Lower lobe of right lung (tissue), 2 donors: ENCODE data around the gene ESPN. TPM values are rescaled to one million over a fixed set of nuclear protein-coding genes. Genes with fewer than 3 reads are reported as not detected.
"Not testable (repeated sequence)": the region's sequence is repeated elsewhere in the genome, so short reads cannot be mapped to it uniquely, and the experiment has no call there.

Source experiments
- ATAC-seq, 2 donors: fragments of 200-7000 bp; cut with Tn5 transposase; one replicate each; pipeline ENCODE4 v1.9.1; 2020 to 2022; ENCODE audit warnings: mild to moderate bottlenecking in 2 of 2, moderate library complexity in 2 of 2
- DNase-seq: peaks from one replicate; pipeline ENCODE4 v3.0.0-alpha.2; 2020
- H3K27ac ChIP-seq: fragments of 200-600 bp; one replicate; pipeline ENCODE4 v1.8.0; 2022
- H3K27me3 ChIP-seq: fragments of 200-600 bp; one replicate; pipeline ENCODE4 v1.8.0; 2022; ENCODE audit warnings: low read depth
- H3K36me3 ChIP-seq: fragments of 200-600 bp; one replicate; pipeline ENCODE4 v1.8.0; 2022; ENCODE audit warnings: mild to moderate bottlenecking
- H3K4me1 ChIP-seq: fragments of 200-600 bp; one replicate; pipeline ENCODE4 v1.8.0; 2022
- H3K4me3 ChIP-seq: fragments of 200-600 bp; one replicate; pipeline ENCODE4 v1.8.0; 2022; ENCODE audit warnings: mild to moderate bottlenecking
- H3K9me3 ChIP-seq: fragments of 200-600 bp; one replicate; pipeline ENCODE4 v1.8.0; 2022
- intact Hi-C: fragments of 100-400 bp; cut with DNase I; formaldehyde crosslinking; loops from one replicate; pipeline ENCODE4 v1.11.0; 2022
- total RNA-seq: library from RNA; stranded (reverse); fragmentation: NEBNext Ultra II Directional; extraction: Animal tissue kit (Norgen Biotek cat#: 25700); gene quantifications from one replicate; pipeline ENCODE4 v1.2.1, GENCODE V29; 2021
- TF ChIP-seq, protein P1 (sequence below): fragments of 200-600 bp; IDR thresholded peaks from one replicate; pipeline ENCODE4 v1.8.0; 2022; ENCODE audit warnings: antibody characterized with exemption, mild to moderate bottlenecking
- donor health status: DM: no; HTN: yes; CAD: no; lungs with severe emphysema.

The ESPN gene
- total RNA-seq, 1 donor from 2014 or later, result 8.3 TPM

DNA sequence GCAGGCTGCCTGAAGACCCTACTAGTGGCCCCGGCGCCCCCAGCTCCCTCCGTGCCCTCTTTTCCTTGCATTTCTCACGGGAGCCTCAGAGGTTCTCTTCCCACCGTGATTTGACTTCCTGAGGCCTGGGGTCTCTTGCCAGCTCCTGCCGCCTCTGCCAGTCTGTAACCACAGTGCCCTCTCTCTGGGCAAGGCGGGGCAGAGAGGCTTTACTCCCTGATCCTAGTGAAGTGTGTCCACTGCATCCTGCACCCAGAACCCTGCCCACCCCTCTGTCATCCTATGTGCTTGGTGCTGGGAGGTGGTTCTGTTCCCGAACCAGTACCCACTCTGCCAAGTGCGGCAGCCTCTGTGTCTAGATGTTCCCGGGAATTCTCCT is 2.4 kb downstream of the ESPN start:
- no peaks in the 10 kb centered on the region for H3K36me3 ChIP-seq
- DNase-seq (no peak), ATAC-seq (no peak)
- no peaks in the 10 kb centered on the region for H3K9me3 ChIP-seq
- no peak overlapping the region for H3K4me3 ChIP-seq
- TF ChIP-seq, protein P1, sequence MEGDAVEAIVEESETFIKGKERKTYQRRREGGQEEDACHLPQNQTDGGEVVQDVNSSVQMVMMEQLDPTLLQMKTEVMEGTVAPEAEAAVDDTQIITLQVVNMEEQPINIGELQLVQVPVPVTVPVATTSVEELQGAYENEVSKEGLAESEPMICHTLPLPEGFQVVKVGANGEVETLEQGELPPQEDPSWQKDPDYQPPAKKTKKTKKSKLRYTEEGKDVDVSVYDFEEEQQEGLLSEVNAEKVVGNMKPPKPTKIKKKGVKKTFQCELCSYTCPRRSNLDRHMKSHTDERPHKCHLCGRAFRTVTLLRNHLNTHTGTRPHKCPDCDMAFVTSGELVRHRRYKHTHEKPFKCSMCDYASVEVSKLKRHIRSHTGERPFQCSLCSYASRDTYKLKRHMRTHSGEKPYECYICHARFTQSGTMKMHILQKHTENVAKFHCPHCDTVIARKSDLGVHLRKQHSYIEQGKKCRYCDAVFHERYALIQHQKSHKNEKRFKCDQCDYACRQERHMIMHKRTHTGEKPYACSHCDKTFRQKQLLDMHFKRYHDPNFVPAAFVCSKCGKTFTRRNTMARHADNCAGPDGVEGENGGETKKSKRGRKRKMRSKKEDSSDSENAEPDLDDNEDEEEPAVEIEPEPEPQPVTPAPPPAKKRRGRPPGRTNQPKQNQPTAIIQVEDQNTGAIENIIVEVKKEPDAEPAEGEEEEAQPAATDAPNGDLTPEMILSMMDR, result no peak
- intact Hi-C loops, result no loop called here
- H3K4me1 ChIP-seq, result peaks cover 24% of the 10 kb centered on the region
- H3K27me3 ChIP-seq, result peaks cover 83% of the 10 kb centered on the region
- no peak overlapping the region for H3K27ac ChIP-seq

DNA sequence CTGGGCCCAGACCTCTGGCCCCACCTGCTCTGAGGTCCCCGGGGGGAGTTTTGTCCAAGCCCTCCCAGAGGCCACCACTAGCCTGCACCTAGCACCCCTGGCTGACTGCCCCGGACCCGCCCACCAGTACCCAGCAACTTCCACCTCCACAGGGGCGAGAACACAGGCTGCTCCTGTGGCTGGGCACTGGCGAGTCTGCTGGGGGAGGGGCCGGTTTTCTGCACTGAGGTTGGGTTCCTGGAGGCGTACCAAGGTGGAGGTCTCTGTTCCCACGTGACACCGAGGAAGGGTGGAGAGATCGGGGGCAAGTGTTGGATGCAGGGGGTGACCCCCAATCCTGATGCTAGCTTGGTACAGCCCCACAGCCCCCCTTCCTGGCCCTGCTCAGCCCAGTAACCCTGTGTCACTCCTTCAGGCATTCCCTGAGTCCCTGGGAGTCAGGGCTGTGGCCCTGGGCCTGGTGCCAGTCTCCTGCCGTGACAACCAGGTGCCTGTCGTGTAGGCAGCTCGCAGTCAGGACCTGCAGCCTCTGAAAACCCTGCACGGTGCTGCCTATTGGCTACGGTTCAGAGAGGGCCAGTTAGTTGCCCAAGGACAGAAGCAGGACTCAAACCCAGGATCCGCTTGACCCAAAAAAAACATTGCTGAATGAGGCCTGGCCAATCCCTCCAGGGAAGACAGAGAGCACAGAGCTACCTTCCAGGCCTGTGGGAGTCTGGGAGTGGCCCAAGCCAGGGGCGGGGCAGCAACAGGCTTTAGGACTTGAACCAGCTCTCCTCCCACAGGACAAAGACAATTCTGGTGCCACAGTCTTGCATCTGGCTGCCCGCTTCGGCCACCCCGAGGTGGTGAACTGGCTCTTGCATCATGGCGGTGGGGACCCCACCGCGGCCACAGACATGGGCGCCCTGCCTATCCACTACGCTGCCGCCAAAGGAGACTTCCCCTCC is 3.1 kb downstream of the ESPN start:
- H3K36me3 ChIP-seq, result no peaks in the 10 kb centered on the region
- intact Hi-C loops, result no loop called here
- no peak for ATAC-seq
- H3K4me3 ChIP-seq, result no peak overlapping the region
- no peak overlapping the region for H3K27ac ChIP-seq
- DNase-seq, result no peak
- peaks cover 24% of the 10 kb centered on the region for H3K4me1 ChIP-seq
- TF ChIP-seq, protein P1, result no peak
- peaks cover 77% of the 10 kb centered on the region for H3K27me3 ChIP-seq
- no peaks in the 10 kb centered on the region for H3K9me3 ChIP-seq

GRCh38 chr1:6428453-6428852 is 3.9 kb downstream of the ESPN start:
- DNase-seq, intact Hi-C loops, ATAC-seq, H3K27ac ChIP-seq, H3K4me3 ChIP-seq, H3K36me3 ChIP-seq, H3K9me3 ChIP-seq: not testable (repeated sequence)
- H3K27me3 ChIP-seq, result peaks cover 69% of the 10 kb centered on the region
- peaks cover 18% of the 10 kb centered on the region for H3K4me1 ChIP-seq

DNA sequence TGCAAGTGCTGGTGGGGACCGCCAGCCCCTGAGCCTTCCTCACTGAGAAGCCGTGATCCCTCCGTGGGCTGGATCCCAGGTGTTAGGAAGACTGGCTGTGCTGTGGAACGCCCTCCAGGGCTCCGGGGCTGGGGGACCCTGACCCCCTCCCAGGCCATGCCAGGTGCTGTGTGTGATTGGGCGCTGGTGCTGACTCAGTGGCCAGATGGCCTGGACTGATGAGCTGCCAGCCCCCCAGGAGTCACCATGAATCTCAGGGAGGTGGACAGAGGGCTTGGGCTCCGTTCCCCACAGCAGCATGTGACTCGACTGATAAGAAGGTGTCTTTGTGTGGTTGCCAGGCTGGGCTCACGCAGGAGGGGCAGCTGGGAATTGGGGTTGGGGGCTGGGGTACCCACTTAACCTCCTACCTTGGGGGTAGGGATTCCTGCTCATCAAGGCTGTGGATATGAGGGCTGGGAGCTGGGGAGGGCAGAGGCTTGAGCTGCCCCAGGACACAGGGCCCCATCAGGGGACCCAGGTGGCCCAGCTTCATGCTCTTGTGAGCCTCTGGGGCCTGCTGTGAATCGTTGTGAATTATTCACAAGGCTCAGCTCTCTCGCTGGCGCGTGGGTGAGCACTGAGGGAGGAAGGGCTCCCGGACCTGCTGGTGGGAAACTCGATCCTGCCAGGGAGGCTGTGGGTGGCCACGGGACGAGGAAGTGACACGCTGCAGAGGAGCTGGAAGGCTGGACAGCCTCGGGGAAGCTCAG is 5.3 kb downstream of the ESPN start:
- H3K36me3 ChIP-seq, H3K4me3 ChIP-seq, H3K4me1 ChIP-seq, ATAC-seq, intact Hi-C loops, H3K9me3 ChIP-seq, DNase-seq, H3K27ac ChIP-seq: not testable (repeated sequence)
- peaks cover 57% of the 10 kb centered on the region for H3K27me3 ChIP-seq

DNA sequence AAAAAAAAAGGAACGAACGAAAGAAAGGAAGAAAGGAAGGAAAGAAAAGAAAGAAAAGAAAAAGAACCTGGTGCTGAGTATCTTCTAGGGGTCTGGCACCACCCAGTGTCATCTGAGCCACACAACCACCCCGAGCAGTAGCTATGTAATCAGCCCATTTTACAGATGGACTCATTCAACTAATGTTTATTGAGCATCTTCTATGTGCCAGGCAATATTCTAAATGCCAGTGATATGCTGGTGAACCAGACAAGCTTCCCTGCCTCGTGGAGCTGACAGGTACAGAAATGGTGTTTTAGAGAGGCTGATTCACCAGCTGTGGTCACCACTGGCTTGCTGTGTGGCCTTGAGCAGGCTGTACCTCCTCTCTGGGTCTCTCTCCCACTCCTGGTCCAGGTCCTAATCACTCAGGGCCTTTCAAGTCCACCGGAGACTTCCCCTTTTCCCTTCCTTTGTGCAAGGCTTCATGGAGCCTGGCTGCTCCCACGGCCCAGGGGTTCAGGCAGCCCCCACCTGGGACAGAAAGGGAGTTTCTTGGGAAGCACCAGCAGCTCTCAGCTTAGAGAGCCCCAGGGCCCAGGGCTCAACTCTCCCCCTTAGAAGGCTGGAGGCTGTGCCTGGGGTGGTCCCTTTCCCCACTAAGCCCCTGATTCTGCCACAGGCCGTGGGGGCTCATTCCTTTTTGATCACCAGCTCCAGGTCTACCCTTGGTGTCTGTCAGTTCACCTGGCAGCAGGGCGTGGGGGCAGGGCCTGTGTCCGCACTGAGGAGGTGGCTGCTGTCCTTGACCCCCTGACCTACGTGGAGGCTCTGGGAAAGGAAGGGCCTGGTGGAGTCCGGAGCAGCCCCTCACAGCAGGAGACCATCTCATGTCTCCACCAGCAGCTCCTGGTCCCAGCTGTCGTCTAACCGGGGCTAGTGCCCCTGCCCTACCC is 7.3 kb downstream of the ESPN start:
- H3K36me3 ChIP-seq, DNase-seq, H3K4me1 ChIP-seq, intact Hi-C loops, ATAC-seq, H3K9me3 ChIP-seq, H3K4me3 ChIP-seq, H3K27ac ChIP-seq: not testable (repeated sequence)
- peaks cover 37% of the 10 kb centered on the region for H3K27me3 ChIP-seq

DNA sequence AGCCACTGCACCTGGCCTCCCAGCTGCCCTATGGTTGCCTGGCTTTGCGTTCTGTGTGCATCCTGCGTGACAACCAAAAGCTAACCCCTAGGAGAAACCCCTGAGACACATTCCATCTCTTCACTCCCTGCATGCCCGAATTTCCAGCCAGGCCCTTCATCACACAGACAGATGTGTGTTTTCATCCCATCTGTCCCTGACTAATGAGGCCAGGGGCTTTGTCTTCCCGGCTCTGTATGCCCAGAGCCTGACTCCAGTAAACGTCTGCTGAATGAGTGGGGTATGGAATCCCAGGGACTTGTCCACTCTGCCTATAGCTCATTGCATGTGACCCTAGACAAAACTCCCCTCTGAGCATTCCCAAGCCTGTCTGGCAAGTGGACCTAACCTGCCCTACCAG is 9.6 kb downstream of the ESPN start:
- Histone ChIP-seq H3K4me3 (no peak overlapping the region), H3K36me3 (no peaks in the 10 kb centered on the region), H3K27ac (no peak overlapping the region), H3K9me3 (no peaks in the 10 kb centered on the region), H3K4me1 (no peaks in the 10 kb centered on the region), H3K27me3 (peaks cover 38% of the 10 kb centered on the region)
- DNase-seq, result no peak
- TF ChIP-seq, protein P1, result no peak
- ATAC-seq, result no peak
- intact Hi-C loops, result no loop called here
